H9 (cell line): Measurements from ENCODE around the gene CST5. TPM values are rescaled to one million over a fixed set of nuclear protein-coding genes. Genes with fewer than 3 reads are reported as not detected.
A peak's percentile ranks its signal among the peaks of the same experiment; 100 is the strongest.

Source experiments
- DNase-seq: peaks from one replicate; pipeline ENCODE4 v3.0.0-alpha.2; 2017
- H2AFZ ChIP-seq: one replicate; pipeline ENCODE4 v1.6.1; 2013; ENCODE audit warnings: mild to moderate bottlenecking, low read length, control low read depth, moderate library complexity
- H2AK5ac ChIP-seq: 2 replicates; pipeline ENCODE4 v1.6.1; 2013; ENCODE audit warnings: low read length, control low read depth, mixed read lengths; ENCODE audit not compliant: insufficient read length
- H2BK120ac ChIP-seq: one replicate; pipeline ENCODE4 v1.6.1; 2013; ENCODE audit warnings: low read depth, mild to moderate bottlenecking, low read length, control low read depth, inconsistent platforms; ENCODE audit not compliant: poor library complexity, severe bottlenecking
- H2BK12ac ChIP-seq: 2 replicates; pipeline ENCODE4 v1.6.1; 2013; ENCODE audit warnings: low read length, control low read depth, mixed read lengths, low read depth; ENCODE audit not compliant: insufficient read length
- H2BK15ac ChIP-seq: 2 replicates; pipeline ENCODE4 v1.6.1; 2013; ENCODE audit warnings: low read depth, low read length, control low read depth
- H2BK20ac ChIP-seq: one replicate; pipeline ENCODE4 v1.6.1; 2013; ENCODE audit warnings: low read depth, mild to moderate bottlenecking, low read length, control low read depth, inconsistent platforms; ENCODE audit not compliant: poor library complexity, severe bottlenecking
- H2BK5ac ChIP-seq: 2 replicates; pipeline ENCODE4 v1.6.1; 2013; ENCODE audit warnings: low read length, control low read depth, mixed read lengths; ENCODE audit not compliant: insufficient read length
- H3K14ac ChIP-seq: 2 replicates; pipeline ENCODE4 v1.6.1; 2013; ENCODE audit warnings: low read length, control low read depth; ENCODE audit not compliant: insufficient read depth
- H3K18ac ChIP-seq: 2 replicates; pipeline ENCODE4 v1.6.1; 2013; ENCODE audit warnings: low read depth, mild to moderate bottlenecking, mixed read lengths, low read length, control low read depth; ENCODE audit not compliant: insufficient read length
- H3K23ac ChIP-seq: 2 replicates; pipeline ENCODE4 v1.6.1; 2013; ENCODE audit warnings: low read length, control low read depth, mixed read lengths, low read depth; ENCODE audit not compliant: insufficient read length
- H3K23me2 ChIP-seq: 2 replicates; pipeline ENCODE4 v1.6.1; 2013; ENCODE audit warnings: low read depth, mild to moderate bottlenecking, mixed read lengths, low read length, control low read depth; ENCODE audit not compliant: insufficient read length, poor library complexity, severe bottlenecking
- H3K27ac ChIP-seq: 2 replicates; pipeline ENCODE4 v1.5.1; 2013; ENCODE audit warnings: low read length, control low read depth, mixed read lengths, low read depth; ENCODE audit not compliant: insufficient read length
- H3K27me3 ChIP-seq: 2 replicates; pipeline ENCODE4 v1.6.1; 2013; ENCODE audit warnings: low read length, control low read depth, inconsistent platforms; ENCODE audit not compliant: insufficient read depth
- H3K4ac ChIP-seq: 2 replicates; pipeline ENCODE4 v1.6.1; 2013; ENCODE audit warnings: low read depth, mild to moderate bottlenecking, control low read depth, inconsistent platforms, low read length, moderate library complexity
- H3K4me1 ChIP-seq: 2 replicates; pipeline ENCODE4 v1.6.1; 2013; ENCODE audit warnings: low read length, control low read depth, inconsistent platforms; ENCODE audit not compliant: insufficient read depth
- H3K4me2 ChIP-seq: 2 replicates; pipeline ENCODE4 v1.6.1; 2013; ENCODE audit warnings: low read length, control low read depth, mixed read lengths; ENCODE audit not compliant: insufficient read length, insufficient read depth
- H3K56ac ChIP-seq: 2 replicates; pipeline ENCODE4 v1.6.1; 2013; ENCODE audit warnings: low read depth, mild to moderate bottlenecking, mixed read lengths, low read length, control low read depth; ENCODE audit not compliant: insufficient read length
- H3K79me1 ChIP-seq: 2 replicates; pipeline ENCODE4 v1.6.1; 2013; ENCODE audit warnings: low read depth, mild to moderate bottlenecking, moderate library complexity, low read length, control low read depth, inconsistent platforms; ENCODE audit not compliant: insufficient read depth, poor library complexity, severe bottlenecking
- H3K79me2 ChIP-seq: 2 replicates; pipeline ENCODE4 v1.6.1; 2013; ENCODE audit warnings: low read length, control low read depth, inconsistent platforms; ENCODE audit not compliant: insufficient read depth
- H3K9ac ChIP-seq: 2 replicates; pipeline ENCODE4 v1.6.1; 2013; ENCODE audit warnings: low read length, control low read depth, mixed read lengths; ENCODE audit not compliant: insufficient read length; ENCODE audit errors: extremely low read depth
- H3K9me3 ChIP-seq: one replicate; pipeline ENCODE4 v1.6.1; 2013; ENCODE audit warnings: low read depth, low read length, inconsistent platforms; ENCODE audit not compliant: control insufficient read depth
- H3T11ph ChIP-seq: one replicate; pipeline ENCODE4 v1.6.1; 2013; ENCODE audit warnings: mild to moderate bottlenecking, low read length, control low read depth, inconsistent platforms
- H4K20me1 ChIP-seq: one replicate; pipeline ENCODE4 v1.6.1; 2013; ENCODE audit not compliant: control insufficient read depth, insufficient read length, insufficient read depth
- H4K5ac ChIP-seq: 2 replicates; pipeline ENCODE4 v1.6.1; 2013; ENCODE audit warnings: low read depth, mild to moderate bottlenecking, mixed read lengths, low read length, control low read depth; ENCODE audit not compliant: insufficient read length
- H4K8ac ChIP-seq: replicated peaks from 2 replicates; pipeline ENCODE4 v1.6.1; 2013; ENCODE audit warnings: low read length, control low read depth, mixed read lengths, low read depth; ENCODE audit not compliant: insufficient read length
- H4K91ac ChIP-seq: 2 replicates; pipeline ENCODE4 v1.6.1; 2013; ENCODE audit warnings: low read depth, mild to moderate bottlenecking, moderate library complexity, mixed read lengths, low read length, control low read depth; ENCODE audit not compliant: insufficient read length
- H3K27ac Mint-ChIP-seq, 3 experiments: 2 replicates in 2 of 3; 3 replicates in 1 of 3; pipeline ENCODE4 v1.8.0; 2020 to 2021; ENCODE audit warnings: mixed read lengths in 3 of 3, mild to moderate bottlenecking in 1 of 3, moderate library complexity in 1 of 3
- H3K27me3 Mint-ChIP-seq: 2 replicates; pipeline ENCODE4 v1.8.0; 2021; ENCODE audit warnings: low read depth, mild to moderate bottlenecking, moderate library complexity, mixed read lengths
- H3K36me3 Mint-ChIP-seq, 3 experiments: 2 replicates in 2 of 3; 3 replicates in 1 of 3; pipeline ENCODE4 v1.8.0; 2020 to 2021; ENCODE audit warnings: low read depth in 3 of 3, mixed read lengths in 3 of 3; ENCODE audit not compliant: insufficient read depth in 1 of 3
- H3K4me1 Mint-ChIP-seq, 2 experiments: 2 replicates each; pipeline ENCODE4 v1.8.0; 2020; ENCODE audit warnings: mixed read lengths in 2 of 2
- H3K4me3 Mint-ChIP-seq, 2 experiments: 2 replicates in 1 of 2; 3 replicates in 1 of 2; pipeline ENCODE4 v1.8.0; 2020 to 2021; ENCODE audit warnings: mild to moderate bottlenecking in 2 of 2, mixed read lengths in 2 of 2, moderate library complexity in 1 of 2
- H3K9me3 Mint-ChIP-seq, 2 experiments: 2 replicates in 1 of 2; 3 replicates in 1 of 2; pipeline ENCODE4 v1.8.0; 2020; ENCODE audit warnings: mild to moderate bottlenecking in 2 of 2, mixed read lengths in 2 of 2, moderate library complexity in 1 of 2
- WGBS: extraction: QIAGEN DNeasy Blood & Tissue Kit; methylation state at CpG from one replicate; pipeline ENCODE4 v1.1.7; 2013; ENCODE audit warnings: missing lambda C conversion rate, low lambda C conversion rate, mixed read lengths; ENCODE audit not compliant: insufficient read length; ENCODE audit errors: extremely low coverage; 5-methylcytosine and 5-hydroxymethylcytosine counted together
- total RNA-seq: library from RNA; stranded (reverse); gene quantifications from 2 replicates; pipeline ENCODE4 v1.2.1, GENCODE V29; 2021
- TF ChIP-seq, protein P1 (sequence below): fragments of 200-600 bp; sonication (generic); conservative IDR thresholded peaks from 3 replicates; pipeline ENCODE4 v1.8.0; 2021; ENCODE audit warnings: antibody characterized with exemption, mild to moderate bottlenecking

The CST5 gene
- total RNA-seq, 1 experiment from 2014 or later = not detected

- H3K4me1 Mint-ChIP-seq = peaks cover 8 to 9% of the 10 kb centered on the region in 2 experiments
- H2BK12ac ChIP-seq = no peak overlapping the region
- no CpG with 5 or more reads among the region's 2 CpGs for WGBS
Observed at GRCh38 chr20:23926526-23926880, 47.0 kb upstream of the CST5 start.

More at GRCh38 chr20:23926526-23926880, 47.0 kb upstream of the CST5 start:
- H4K8ac ChIP-seq = no peak overlapping the region
- Mint-ChIP-seq H3K36me3 (no peaks in the 10 kb centered on the region), H3K9me3 (peaks cover 3 to 9% of the 10 kb centered on the region in 2 experiments; a peak in 4 of 5 replicates), H3K27me3 (peaks cover 9% of the 10 kb centered on the region), H3K4me3 (no peak overlapping the region), H3K27ac (0 out of 7 replicates have a peak overlapping the region, but pooled peaks of 1 of the 3 experiments have one; percentile 54)
- no peaks in the 10 kb centered on the region for H3K27me3 ChIP-seq
- no peak overlapping the region for H3T11ph ChIP-seq
- no peaks in the 10 kb centered on the region for H3K79me2 ChIP-seq
- no peak overlapping the region for H3K9ac ChIP-seq
- no peak overlapping the region for H4K91ac ChIP-seq
- H2AK5ac ChIP-seq = no peak overlapping the region
- no peak overlapping the region for H2AFZ ChIP-seq
- H4K5ac ChIP-seq = no peak overlapping the region
- no peak overlapping the region for H3K23ac ChIP-seq
- no peak overlapping the region for H2BK20ac ChIP-seq
- no peak overlapping the region for H2BK5ac ChIP-seq
- H3K14ac ChIP-seq = no peak overlapping the region
- no peak overlapping the region for H3K4ac ChIP-seq
- no peak overlapping the region for H3K56ac ChIP-seq
- H3K27ac ChIP-seq = no peak overlapping the region
- H3K4me1 ChIP-seq = no peaks in the 10 kb centered on the region
- no peaks in the 10 kb centered on the region for H3K79me1 ChIP-seq
- no peaks in the 10 kb centered on the region for H3K9me3 ChIP-seq
- H2BK15ac ChIP-seq = no peak overlapping the region
- no peak overlapping the region for H2BK120ac ChIP-seq
- TF ChIP-seq, protein P1, sequence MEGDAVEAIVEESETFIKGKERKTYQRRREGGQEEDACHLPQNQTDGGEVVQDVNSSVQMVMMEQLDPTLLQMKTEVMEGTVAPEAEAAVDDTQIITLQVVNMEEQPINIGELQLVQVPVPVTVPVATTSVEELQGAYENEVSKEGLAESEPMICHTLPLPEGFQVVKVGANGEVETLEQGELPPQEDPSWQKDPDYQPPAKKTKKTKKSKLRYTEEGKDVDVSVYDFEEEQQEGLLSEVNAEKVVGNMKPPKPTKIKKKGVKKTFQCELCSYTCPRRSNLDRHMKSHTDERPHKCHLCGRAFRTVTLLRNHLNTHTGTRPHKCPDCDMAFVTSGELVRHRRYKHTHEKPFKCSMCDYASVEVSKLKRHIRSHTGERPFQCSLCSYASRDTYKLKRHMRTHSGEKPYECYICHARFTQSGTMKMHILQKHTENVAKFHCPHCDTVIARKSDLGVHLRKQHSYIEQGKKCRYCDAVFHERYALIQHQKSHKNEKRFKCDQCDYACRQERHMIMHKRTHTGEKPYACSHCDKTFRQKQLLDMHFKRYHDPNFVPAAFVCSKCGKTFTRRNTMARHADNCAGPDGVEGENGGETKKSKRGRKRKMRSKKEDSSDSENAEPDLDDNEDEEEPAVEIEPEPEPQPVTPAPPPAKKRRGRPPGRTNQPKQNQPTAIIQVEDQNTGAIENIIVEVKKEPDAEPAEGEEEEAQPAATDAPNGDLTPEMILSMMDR = no peak
- no peak overlapping the region for H3K4me2 ChIP-seq
- no peaks in the 10 kb centered on the region for H4K20me1 ChIP-seq
- no peaks in the 10 kb centered on the region for H3K23me2 ChIP-seq
- no peak for DNase-seq
- no peak overlapping the region for H3K18ac ChIP-seq
